Stomach (tissue), 4 donors: ENCODE measurements around the gene PAN3.

Experiments used
- CTCF ChIP-seq, 7 experiments: fragments of 450-650 bp in 4 of 7; fragments of 200-600 bp in 3 of 7; sonication (generic) in 3 of 7; IDR thresholded peaks; one replicate each; pipeline ENCODE4 v1.5.1; 2016 to 2019; ENCODE audit warnings: antibody characterized with exemption in 7 of 7, control low read depth in 2 of 7, mild to moderate bottlenecking in 1 of 7
- POLR2A ChIP-seq, 4 donors: fragments of 450-650 bp; IDR thresholded peaks; one replicate each; pipeline ENCODE4 v1.6.1; 2016; ENCODE audit warnings: antibody characterized with exemption in 4 of 4, control low read depth in 2 of 4, mild to moderate bottlenecking in 1 of 4, moderate library complexity in 1 of 4

DNA sequence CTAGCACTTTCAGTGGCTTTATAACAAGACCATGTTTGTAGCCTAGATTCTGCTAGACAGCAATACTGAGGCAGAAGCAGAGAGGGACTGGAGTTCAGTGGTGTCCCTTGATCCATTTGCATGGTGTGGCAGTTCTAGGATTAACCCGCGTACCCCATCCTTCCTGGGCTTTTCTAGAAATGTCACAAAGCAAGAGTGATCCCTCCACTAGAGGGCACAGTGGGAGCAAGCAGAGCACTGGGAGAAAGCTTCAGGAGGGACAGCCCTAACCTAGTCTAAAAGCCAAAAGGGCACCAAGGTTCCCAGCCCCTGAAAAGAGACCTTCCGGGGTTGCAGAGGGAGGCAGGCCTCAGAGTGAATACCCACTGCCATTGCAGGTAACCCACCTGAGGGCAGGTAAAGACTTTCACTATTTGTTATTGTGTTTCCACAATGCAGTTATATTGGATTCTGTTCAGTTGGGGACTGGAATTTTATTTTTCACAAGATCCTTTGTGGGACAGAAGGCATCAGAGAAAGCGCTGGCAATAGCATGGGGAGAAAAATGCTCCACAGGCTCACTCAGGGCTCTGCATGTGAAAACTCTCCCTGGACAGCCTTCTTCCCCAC is 185.9 kb downstream of the PAN3 start:
- no peak for TF ChIP-seq POLR2A (IDR thresholded peaks at IDR 0.05)
- TF ChIP-seq CTCF (IDR thresholded peaks at IDR 0.05): peak in 5 of 7 experiments; percentile 26 to 68 (median 45)
